ENCODE data around the gene SIAH1. TPM values are rescaled to one million over a fixed set of nuclear protein-coding genes. Genes with fewer than 3 reads are reported as not detected.

The SIAH1 gene
- total and polyA plus RNA-seq, 9 of the 15 experiments (the other 6 are each of a cell fraction or from before 2014, with no cell fraction given): 4.1 to 14.3 (median 12.5) TPM

- TF ChIP-seq ZNF75A (CRISPR knock-in tag; IDR thresholded peaks at IDR 0.05) (no peak), BMI1 (IDR thresholded peaks at IDR 0.05; ENCODE audit: low read length) (no peak), ILF3 (IDR thresholded peaks at IDR 0.05; ENCODE audit: borderline replicate concordance) (no peak), PKNOX1 (IDR thresholded peaks at IDR 0.05) (no peak), CREB5 (CRISPR knock-in tag; IDR thresholded peaks at IDR 0.05) (no peak), TAF9B (IDR thresholded peaks at IDR 0.05; ENCODE audit: partially characterized antibody) (no peak), NR1H2 (CRISPR knock-in tag; IDR thresholded peaks at IDR 0.05) (no peak; the same call in 1 of the 2 replicates), ERF (CRISPR knock-in tag; IDR thresholded peaks at IDR 0.05) (peak; percentile 74; the same call in 1 of the 2 replicates), TOE1 (IDR thresholded peaks at IDR 0.05; ENCODE audit: borderline replicate concordance) (no peak), TOE1 (CRISPR knock-in tag; IDR thresholded peaks at IDR 0.05; ENCODE audit: borderline replicate concordance, low read depth) (no peak), GTF3C2 (IDR thresholded peaks at IDR 0.05; ENCODE audit: borderline replicate concordance, extremely low read depth, insufficient read length) (no peak), BRCA1 (IDR thresholded peaks at IDR 0.05) (no peak), BRCA1 (CRISPR knock-in tag; IDR thresholded peaks at IDR 0.05) (no peak), NFXL1 (CRISPR knock-in tag; IDR thresholded peaks at IDR 0.05) (no peak), EGR1 (conservative IDR thresholded peaks at IDR 0.05) (no peak), HMBOX1 (IDR thresholded peaks at IDR 0.05) (no peak), MYBL2 (IDR thresholded peaks at IDR 0.05; ENCODE audit: low read depth) (no peak), MYBL2 (CRISPR knock-in tag; IDR thresholded peaks at IDR 0.05; ENCODE audit: borderline replicate concordance) (no peak), SNAPC5 (CRISPR knock-in tag; IDR thresholded peaks at IDR 0.05) (no peak), HNRNPLL (IDR thresholded peaks at IDR 0.05; ENCODE audit: low read depth, low read length, poor library complexity, severe bottlenecking) (peak; percentile 93), THAP7 (CRISPR knock-in tag; IDR thresholded peaks at IDR 0.05) (no peak; the same call in 1 of the 2 replicates)
These were observed at the start of gene SIAH1 (continued) for GRCh38 chr16:48385253-48386150.

Data from K562 (cell line).